Activated T-cell treated with anti-CD3 and anti-CD28 coated beads for 4 hours (primary cell): ENCODE results near the gene WAPL.

Experiments
- DNase-seq: peaks from one replicate; pipeline ENCODE4 v3.0.0-alpha.2; 2020

WAPL gene

GRCh38 chr10:86461963-86462804, 59.4 kb downstream of the WAPL start:
- no peak for DNase-seq

GRCh38 chr10:86451604-86451960, 70.0 kb downstream of the WAPL start:
- no peak for DNase-seq

GRCh38 chr10:86450806-86451603, 70.6 kb downstream of the WAPL start:
- DNase-seq: no peak

GRCh38 chr10:86449926-86450558, 71.5 kb downstream of the WAPL start:
- no peak for DNase-seq

- no peak for DNase-seq
Observed at GRCh38 chr10:86447432-86447831, 74.2 kb downstream of the WAPL start.

- no peak for DNase-seq
Observed at GRCh38 chr10:86446987-86447386, 74.6 kb downstream of the WAPL start.

GRCh38 chr10:86446440-86446839, 75.2 kb downstream of the WAPL start:
- DNase-seq: no peak

- no peak for DNase-seq
Observed at GRCh38 chr10:86443936-86444335, 77.7 kb downstream of the WAPL start.

- DNase-seq: no peak
Observed at GRCh38 chr10:86443069-86443468, 78.5 kb downstream of the WAPL start.

- no peak for DNase-seq
Observed at GRCh38 chr10:86440874-86441843, 80.4 kb downstream of the WAPL start.

- no peak for DNase-seq
Observed at GRCh38 chr10:86439544-86439943, 82.0 kb downstream of the WAPL start.

- DNase-seq: no peak
Observed at GRCh38 chr10:86438091-86438749, 83.4 kb downstream of the WAPL start.

GRCh38 chr10:86437447-86437846, 84.1 kb downstream of the WAPL start:
- no peak for DNase-seq

GRCh38 chr10:86436963-86437362, 84.6 kb downstream of the WAPL start:
- DNase-seq: no peak

GRCh38 chr10:86434656-86435055, 86.9 kb downstream of the WAPL start:
- DNase-seq: no peak

GRCh38 chr10:86423739-86424138, 97.9 kb downstream of the WAPL start:
- no peak for DNase-seq

- DNase-seq: no peak
Observed at GRCh38 chr10:86419101-86419500, 102.5 kb downstream of the WAPL start.

GRCh38 chr10:86415583-86415982, 106.0 kb downstream of the WAPL start:
- no peak for DNase-seq

GRCh38 chr10:86415116-86415515, 106.5 kb downstream of the WAPL start:
- DNase-seq: no peak

- DNase-seq: no peak
Observed at GRCh38 chr10:86413046-86413728, 108.4 kb downstream of the WAPL start.

- no peak for DNase-seq
Observed at GRCh38 chr10:86411852-86412560, 109.6 kb downstream of the WAPL start.
